Colon (tissue), 2 donors: ENCODE measurements around the gene DRC7.

ENCODE experiments used
- FAIRE-seq: peaks from 2 replicates; lab custom pipeline; 2012; peaks lifted over from hg19 to GRCh38; lab: Jason Lieb, UNC
- donor health status: control.
- donor health status: control.

DRC7 gene

DNA sequence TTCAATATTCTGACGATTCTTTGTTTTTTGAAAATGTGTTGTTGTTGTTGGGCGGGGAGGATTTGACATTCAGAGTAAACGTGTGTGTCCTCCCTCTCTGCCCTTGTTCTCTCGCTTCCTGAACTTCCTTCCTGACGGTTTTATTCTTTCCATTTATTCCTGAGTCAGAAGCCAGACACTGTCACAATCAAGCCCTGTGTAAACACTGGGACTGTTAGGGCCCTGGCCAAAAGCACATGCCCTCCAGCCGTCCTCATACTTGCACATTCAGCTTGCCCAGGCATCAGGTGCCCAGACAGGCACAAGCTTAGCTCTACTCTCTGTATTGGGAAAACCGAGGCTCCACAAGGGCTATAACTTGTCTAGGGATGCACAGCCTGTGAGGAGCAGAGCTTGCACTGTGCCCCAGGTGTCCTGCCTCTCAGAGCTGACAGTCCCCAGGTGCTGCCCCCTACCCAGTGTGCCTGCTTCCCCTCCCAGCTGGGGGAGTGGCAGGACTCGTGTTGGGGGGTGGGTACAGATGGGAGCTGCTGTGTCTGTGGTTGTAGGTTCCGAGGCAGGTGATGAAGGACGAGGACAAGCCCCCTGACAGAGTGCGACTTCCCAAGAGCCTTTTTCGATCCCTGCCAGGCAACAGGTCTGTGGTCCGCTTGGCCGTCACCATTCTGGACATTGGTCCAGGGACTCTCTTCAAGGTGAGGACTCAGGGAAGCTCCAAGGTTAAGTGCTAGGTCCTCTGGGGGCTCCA, 16.8 kb upstream of the DRC7 start:
- FAIRE-seq: no peak

DNA sequence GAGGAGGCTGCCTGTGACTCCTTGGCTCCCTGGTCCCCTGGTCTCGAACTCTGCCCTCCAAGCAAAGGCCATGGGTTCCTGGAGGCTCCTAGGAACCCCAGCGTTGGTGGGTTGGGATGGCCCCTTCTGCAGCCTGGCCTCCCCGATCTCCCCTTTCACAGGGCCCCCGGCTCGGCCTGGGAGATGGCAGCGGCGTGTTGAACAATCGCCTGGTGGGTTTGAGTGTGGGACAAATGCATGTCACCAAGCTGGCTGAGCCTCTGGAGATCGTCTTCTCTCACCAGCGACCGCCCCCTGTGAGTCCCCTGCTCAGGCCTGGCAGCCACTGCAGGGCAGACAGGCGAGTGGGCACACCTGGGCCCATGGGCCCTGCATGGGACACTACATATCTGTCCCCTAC, 15.6 kb upstream of the DRC7 start:
- FAIRE-seq: no peak

DNA sequence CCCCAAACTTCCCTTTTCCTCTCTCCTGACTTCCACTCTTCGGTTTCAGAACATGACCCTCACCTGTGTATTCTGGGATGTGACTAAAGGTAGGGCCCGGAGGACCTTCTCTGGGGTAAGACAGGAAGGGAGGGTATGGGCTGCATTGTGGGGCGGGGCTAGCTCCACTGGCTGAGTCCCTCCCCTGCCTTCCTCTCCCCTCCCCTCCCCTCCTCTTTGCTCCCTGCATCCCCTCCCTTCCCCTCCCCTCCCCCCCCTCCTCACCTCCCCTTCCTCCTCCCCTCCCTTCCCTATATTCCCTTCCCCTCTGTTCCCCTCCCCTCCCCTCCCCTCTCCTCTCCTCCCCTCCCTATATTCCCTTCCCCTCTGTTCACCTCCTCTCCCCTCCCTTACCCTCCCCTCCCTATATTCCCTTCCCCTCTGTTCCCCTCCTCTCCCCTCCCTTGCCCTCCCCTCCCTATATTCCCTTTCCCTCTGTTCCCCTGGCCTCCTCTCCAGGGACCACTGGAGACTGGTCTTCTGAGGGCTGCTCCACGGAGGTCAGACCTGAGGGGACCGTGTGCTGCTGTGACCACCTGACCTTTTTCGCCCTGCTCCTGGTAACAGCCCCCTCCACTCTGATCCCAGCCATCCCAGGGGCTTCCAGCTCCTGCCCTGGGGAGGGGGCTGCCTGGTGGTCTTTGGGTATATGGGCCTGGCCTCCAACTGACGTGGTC, 14.7 kb upstream of the DRC7 start:
- FAIRE-seq: no peak

DNA sequence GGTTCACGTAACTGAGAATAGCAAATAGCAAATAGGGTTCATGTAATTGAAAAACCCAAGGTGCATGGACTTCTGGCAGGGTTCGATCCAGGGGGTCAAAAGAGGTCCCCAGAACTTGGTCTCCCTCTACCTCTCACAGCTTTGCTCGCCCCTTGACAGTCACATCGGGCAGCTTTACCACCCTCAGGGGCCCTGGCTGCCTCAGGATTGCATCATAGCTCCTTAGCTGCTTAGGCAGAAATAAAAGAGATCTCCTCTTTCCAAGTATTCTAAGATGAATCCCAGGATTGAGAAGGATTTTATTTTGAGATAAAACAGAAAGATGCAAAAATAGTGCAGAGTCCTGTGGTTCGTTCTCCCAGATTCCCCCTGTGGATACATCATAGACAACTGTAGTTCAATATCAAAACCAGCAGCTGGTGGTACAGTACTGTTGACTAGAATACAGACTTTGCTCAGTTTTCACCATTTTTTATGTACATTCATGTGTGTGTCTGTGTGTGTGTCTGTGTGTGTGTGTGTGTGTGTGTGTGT, 13.7 kb upstream of the DRC7 start:
- no peak for FAIRE-seq

DNA sequence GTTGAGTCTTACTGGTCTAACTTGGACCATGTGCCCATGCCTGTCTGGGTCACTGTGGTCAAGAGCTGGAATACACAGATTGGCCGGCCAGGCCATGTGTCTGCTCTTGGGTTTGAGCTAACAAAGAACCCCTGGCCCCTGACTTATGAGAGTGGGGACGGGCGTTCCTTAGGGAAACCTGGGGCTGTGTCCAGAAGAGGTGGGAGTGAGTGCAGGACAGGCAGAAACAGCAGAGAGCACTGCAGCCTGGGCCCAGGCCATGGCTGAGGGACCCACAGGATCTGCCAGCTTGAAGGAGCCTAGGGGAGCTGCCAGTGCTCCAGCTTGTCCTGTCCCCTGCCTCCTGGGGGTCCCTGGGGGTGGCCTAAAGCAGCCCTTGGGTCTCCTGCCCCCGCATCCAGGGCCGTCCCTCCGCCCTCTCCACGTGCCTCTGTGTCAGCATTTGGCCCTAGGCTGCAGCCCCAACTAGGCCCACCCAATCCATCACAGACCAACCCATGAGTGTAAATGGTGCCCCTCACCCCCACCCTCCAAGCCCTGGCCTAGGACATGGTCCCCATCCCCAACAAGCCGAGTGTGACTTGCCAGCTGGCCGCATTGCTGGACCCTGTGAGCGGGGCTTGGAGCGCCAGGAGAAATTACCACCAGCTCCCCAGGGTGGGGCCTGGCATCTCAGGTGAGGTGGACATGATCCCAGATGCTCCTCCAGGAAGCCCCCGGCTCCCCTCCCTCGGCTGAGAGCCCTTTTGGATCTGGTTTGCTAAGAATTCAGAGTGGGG, 12.5 kb upstream of the DRC7 start:
- no peak for FAIRE-seq

DNA sequence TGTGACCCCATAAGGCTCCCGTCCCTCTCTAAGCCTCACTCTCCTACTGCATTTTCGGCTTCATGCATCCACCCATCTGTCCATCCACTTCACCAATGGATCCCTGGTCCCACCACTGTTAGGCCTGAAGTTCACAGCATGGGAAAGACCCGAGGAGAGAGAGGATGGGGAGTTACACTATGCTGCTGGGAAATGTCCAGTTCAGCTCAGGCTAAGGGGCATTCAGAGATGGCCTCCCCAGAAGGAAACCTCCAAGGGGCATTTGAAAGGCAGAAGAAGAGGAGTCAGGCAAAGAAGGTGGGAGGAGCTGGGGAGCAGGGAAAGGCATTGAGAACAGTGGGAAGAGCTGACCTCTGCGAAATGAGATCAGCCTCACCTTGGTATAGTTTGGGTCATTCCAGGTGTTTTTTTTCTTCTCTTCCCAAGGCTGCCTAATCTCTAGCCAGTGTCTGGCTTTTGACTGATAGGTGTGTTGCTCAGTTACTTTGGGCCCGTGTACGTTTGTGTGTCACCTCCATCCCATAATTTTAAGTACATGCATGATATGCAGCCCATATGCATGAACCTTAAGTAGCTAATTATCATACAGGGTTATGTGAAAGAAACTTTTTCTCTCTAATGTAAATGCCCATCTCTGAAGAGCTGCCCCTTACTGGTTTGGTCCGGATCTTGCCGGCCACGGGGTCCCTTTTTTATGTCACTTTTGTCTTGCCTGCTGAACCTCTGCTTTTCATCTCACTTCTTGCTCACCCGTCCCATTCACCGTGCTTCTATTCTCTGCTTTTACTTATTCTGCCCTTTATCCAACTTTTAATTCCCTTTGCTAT, 11.6 kb upstream of the DRC7 start:
- no peak for FAIRE-seq

DNA sequence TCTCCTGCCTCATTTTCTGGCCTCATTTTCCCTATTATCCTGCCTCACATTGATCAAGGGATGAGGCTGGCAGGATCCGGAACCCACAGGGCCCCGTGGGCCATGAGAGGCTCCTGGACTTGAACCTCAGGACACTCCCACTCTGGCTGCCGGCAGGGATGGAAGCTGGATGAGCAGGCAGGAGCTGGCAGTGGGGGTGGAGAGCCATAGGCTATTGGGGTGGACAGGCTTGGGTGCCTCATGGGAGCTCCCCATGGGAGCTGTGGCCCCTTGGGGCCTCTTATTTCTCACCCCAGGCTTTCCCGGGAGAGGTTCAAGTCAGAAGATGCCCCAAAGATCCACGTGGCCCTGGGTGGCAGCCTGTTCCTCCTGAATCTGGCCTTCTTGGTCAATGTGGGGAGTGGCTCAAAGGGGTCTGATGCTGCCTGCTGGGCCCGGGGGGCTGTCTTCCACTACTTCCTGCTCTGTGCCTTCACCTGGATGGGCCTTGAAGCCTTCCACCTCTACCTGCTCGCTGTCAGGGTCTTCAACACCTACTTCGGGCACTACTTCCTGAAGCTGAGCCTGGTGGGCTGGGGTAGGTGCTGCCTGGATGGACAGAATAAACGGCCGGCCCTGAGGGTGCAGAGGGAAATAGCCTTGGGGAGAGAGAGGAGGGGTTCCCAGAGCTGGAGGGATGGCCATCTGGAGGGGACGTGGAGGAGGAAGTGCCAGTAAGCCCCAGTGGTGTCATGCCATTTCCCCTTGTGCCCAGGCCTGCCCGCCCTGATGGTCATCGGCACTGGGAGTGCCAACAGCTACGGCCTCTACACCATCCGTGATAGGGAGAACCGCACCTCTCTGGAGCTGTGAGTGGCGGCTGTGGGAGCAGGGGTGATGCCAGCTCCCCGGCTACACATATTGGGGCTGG, 10.7 kb upstream of the DRC7 start:
- no peak for FAIRE-seq

DNA sequence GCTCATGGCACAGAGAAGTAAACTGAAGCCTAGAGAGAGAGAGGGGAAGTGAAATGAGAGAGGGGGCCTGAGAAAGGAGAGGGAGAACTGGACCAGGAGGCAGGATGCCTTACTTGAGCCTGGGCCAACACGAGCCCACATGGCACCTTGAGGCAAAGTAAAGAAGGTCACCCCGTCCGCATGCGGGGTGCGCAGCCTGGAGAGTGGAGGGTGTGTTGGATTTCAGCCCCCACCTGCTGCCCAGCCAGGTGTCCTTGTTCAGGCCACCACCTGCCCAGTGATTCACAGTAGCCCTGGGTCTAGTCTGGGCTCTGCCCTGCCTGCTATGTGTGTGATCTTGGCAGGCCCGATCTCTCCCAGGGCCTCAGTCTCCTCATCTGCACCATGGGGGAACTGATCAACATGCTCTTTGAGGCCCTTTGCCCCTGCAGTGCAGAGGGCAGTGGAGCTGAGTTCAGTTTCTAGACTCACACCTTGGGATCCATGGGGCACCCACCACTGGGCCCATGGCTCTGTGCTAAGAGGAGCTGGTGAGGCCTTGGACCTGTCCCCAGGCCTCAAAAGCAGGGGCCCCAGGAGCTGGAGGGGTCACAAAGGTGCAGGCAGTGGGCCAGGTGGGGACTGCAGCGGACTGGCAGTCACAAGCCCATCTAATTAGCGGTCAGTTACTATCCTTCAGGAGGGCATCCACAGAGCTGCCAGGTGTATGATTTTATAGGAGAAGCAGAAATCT, 9.8 kb upstream of the DRC7 start:
- FAIRE-seq: no peak

DNA sequence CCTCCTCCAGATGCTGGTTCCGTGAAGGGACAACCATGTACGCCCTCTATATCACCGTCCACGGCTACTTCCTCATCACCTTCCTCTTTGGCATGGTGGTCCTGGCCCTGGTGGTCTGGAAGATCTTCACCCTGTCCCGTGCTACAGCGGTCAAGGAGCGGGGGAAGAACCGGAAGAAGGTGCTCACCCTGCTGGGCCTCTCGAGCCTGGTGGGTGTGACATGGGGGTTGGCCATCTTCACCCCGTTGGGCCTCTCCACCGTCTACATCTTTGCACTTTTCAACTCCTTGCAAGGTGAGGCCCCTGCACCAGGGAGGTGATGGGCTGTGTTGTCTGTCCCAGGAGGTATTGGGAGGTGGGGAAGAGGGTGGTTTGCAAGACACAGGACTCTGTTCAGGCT, 9.0 kb upstream of the DRC7 start:
- no peak for FAIRE-seq

DNA sequence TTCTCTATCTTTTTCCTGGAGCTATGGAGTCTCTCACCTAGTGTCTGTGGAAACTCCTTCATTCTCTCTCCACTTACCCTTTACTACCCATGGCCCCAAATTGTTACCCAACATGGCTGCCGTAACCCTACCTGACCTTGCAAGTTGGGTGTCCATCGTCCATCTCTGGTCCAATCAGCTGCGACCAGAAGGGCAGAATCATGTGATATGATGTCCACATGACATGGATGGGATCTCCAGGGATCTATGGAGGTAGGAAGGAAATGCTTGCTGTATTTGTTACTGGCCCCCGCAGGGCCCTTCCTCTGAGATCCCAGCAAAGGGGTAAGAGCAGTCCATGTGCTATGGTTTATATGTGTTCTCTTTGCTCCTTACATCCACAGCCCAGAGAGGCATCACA, 8.0 kb upstream of the DRC7 start:
- no peak for FAIRE-seq

DNA sequence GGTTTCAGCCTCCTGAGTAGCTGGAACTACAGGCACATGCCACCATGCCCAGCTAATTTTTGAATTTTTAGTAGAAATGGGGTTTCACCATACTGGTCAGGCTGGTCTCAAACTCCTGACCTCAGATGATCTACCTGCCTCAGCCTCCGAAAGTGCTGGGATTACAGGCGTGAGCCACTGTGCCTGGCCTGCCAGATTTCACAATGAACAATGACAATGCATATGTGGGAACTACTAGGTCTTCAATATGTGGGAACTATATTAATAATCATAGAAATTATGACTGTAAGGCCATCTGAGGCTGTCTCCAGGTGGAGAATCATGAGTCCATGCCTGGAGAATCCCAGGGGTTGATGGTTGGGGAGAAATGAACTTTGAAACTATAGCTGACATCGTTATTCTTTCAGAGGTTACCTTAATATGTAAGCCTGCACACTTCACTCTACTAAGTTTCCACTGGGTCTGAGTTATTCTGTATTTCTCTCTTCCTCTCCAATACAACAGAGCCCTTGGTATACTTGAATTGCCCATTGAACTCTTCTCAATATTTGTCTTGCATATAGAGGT, 7.2 kb upstream of the DRC7 start:
- no peak for FAIRE-seq

DNA sequence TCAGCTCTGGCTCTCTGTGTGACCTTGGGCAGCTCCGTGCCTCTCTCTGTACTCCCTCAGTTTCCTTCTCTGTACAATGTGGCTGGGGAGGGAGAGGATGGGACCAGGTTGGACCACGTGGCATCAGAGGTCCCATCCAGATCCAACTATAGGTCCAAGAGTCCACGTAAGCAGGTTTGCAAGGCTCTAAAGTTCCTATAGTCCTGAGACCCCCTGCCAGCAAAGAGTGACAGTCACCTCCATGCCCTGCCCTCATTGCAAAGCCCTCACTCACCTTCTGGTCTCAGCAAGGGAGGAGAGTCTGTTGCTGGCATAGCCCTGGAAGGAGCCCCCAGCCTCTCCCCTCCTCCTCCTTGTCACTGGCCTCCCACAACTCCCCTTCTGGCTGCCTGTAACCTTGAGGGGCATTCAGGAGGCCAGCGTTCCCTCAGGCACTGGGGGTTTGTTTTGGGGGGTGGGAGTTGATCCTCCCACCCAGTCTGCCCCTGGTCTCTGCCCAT, 6.1 kb upstream of the DRC7 start:
- FAIRE-seq: no peak

DNA sequence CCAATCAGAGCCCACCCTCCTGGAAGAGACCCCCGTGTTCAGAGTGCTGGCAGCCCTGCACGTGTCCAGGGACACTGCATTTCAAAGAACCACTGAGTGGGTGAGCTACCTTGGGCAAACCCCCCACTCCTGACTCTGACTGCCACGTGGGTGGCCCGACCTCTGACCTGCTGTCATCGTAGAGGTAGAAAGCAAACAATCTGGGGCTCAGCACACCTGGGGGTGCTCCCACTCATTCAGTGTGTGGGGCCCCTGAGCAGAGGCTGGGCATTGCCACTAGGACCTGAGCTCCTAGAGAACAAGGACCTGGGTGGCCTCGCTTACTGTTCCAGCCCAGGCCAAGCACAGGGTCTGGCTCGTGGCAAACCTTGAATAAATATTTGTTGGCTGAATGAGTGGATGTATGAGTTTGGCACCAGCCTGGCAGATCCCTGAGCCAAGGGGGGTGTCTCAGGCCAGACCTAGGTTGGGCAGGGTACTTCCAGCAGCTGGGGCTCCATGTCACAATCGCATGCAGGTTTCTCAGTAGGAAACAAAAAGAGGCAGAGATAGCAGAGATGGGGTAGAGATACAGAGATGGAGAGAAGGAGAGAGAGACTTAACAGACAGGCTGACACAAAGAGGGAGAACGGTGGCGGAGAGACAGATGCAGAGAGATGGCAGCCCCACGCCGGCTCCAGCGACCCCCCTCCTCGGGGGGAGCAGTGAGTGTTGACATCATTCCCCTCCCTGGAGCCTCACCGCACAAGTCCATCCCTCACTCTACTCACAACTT, 5.4 kb upstream of the DRC7 start:
- no peak for FAIRE-seq

DNA sequence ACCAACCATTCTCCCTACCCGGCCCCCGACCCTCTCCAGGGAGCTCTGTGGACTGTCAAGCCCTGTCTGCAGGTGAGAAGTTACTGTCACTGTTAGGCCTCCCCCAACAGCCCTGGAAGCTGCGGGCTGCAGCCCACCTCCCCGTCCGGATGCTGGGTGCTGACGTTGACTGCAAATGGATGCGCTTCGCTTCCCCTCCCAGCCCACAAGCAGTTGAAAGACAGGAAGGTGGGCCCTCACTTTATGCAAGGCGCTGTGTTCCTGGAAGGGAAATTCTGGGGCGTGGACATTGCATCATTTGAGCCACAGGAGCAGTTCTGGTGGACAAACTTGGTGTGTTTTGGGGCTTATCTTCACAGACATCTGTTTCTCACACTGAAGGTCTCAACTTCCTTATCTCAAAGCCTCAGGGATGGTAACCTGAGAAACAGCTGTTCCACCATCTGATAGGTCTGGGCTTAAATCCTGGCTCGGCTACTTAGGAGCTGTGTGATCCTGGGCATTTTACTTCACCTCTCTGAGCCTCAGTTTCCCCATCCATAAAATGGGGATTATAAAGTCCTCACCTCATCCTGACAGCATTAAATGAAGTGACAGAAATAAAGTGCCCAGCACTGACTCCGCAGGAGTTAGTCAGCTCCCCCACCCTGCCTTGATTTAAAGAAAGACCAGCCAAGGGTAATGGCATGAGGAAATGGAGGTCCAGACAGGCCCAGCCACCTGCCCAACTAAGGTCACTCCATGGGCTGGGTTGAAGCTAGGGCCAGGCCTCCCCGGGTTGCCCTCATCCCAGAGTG, 4.6 kb upstream of the DRC7 start:
- no peak for FAIRE-seq

DNA sequence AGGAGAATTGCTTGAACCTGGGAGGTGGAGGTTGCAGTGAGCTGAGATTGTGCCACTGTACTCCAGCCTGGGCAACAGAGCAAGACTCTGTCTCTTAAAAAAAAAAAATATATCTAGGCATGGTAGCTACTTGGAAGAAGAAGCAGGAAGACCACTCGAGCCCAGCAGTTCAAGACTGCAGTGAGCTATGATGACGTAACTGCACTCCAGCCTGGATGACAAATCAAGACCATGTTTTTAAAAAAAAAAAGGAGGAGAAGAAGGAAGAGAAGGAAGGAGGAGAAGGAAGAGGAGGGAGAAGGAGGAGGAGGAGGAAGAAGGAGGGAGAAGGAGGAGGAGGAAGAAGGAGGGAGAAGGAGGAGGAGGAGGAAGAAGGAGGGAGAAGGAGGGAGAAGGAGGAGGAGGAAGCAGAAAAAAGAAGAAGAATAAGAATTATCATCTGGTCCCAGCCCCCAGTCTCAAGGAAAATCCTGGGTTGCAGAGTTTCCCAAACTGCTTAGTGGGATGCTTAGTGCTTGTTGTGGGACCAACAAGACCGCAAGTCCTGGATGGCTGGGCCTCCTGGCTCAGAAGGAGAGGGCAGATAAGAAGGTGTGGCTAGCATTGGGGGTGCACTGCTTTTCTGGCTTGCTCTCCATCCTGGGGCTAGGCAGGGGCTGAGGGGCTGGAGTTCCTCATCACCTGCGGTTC, 3.7 kb upstream of the DRC7 start:
- no peak for FAIRE-seq

DNA sequence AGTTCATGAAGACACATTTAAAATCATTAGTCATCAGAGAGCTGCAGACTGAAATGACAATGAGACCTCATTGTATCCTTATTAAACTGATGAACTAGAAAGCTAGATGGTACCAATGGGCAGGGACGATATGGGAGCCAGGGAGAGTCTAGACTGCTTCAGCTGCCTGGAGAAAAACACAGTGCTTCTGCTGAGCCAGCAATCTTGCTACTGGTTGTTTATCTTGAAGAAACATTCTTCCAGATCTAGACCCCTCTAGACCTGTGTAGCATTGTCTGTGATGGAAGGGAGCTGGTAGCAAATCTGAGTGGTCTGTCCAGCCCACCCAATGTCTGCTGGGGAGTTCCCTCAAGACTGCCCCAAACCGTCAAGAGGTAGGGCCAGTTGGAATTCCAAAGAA, 2.0 kb upstream of the DRC7 start:
- no peak for FAIRE-seq

DNA sequence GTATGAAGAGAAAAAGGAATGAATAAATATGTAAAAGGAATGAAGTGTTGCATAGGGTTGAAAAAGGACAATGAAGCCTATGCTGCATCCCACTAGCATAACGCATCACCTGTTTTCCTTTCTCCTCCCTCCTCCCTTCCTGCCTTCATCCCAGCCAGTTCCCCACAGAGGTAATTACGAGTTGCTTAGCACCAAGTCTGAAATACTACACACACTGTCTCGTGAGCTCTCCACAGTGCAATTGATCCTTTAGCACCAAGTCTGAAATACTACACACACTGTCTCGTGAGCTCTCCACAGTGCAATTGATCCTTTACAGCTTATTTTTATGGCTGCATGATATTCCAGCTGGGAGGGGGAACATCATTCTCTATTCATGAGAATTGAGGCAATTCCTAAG, 1.1 kb upstream of the DRC7 start:
- FAIRE-seq: no peak
